ENCODE data around the gene CHMP4A. TPM values are rescaled to one million over a fixed set of nuclear protein-coding genes. Genes with fewer than 3 reads are reported as not detected.
A peak's percentile ranks its signal among the peaks of the same experiment; 100 is the strongest.

The CHMP4A gene
- total RNA-seq, 1 donor from 2014 or later = 27.7 TPM

DNA sequence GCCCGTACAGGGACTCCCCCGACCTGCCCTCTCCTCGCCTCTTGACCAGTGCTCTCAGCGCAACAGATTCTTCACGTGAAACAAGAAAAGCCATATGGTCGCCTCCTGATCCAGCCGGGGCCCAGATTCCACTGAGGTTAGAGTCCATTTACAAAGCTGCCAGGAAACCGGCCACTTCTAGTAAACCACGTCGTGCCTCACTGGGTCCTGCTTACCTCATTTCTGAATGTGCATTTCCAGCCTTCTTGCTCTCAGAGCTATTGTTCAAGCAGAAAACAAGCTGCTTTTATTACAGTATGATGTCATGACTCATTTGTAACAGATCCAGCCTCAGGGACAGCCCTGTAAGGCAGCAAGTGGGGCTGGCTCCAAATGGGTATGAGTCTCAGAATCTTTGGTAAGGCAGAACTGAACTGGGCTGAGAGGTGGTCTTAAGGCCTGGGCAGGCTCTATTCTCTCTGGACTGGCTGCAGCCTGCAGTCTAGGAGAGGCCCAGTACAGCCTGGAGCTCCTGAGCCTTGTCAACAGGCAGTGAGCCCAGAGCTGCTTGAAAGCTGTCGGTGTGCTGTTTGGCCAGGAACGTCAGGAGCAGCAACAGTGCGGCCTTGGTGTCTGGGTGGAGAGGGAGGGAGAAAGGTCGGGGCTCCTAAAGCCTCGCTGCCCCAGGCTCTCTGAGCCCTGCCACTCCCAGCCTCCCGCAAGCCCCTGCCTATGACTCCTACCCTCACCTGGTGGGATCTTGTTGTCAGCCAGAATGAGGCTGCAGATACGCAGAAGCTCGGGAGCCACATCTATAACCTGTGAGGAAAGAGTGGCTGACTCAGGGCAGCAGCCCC lies 33.1 kb downstream of the CHMP4A start:
- DNase-seq (ENCODE audit: low read depth, low spot score) = peak; percentile 29

DNA sequence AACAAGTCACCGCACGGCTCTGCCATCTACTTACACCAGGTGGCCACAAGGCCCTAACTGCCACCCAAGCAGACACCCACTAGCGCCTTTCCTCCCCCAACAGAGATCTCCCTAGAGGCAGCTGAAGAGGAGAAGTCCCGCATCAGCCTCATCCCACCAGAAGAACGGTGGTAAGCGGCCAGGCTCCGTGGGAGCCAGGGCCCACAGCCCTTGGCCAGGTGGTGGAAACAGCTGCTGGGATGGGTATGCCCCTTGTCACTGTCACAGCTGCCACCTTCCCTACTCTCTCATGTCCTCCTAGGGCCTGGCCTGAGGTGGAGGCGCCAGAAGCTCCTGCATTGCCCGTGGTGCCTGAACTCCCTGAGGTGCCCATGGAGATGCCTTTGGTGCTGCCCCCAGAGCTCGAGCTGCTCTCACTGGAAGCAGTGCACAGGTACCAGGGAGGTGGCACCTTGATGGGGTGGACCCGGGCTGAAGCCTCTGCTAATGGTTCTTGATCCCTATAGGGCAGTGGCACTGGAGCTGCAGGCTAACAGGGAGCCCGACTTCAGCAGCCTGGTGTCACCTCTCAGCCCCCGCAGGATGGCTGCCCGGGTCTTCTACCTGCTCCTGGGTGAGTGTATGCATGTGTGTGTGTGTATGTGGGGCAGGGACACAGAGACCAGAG lies 33.9 kb downstream of the CHMP4A start:
- DNase-seq (ENCODE audit: low read depth, low spot score) = no peak

DNA sequence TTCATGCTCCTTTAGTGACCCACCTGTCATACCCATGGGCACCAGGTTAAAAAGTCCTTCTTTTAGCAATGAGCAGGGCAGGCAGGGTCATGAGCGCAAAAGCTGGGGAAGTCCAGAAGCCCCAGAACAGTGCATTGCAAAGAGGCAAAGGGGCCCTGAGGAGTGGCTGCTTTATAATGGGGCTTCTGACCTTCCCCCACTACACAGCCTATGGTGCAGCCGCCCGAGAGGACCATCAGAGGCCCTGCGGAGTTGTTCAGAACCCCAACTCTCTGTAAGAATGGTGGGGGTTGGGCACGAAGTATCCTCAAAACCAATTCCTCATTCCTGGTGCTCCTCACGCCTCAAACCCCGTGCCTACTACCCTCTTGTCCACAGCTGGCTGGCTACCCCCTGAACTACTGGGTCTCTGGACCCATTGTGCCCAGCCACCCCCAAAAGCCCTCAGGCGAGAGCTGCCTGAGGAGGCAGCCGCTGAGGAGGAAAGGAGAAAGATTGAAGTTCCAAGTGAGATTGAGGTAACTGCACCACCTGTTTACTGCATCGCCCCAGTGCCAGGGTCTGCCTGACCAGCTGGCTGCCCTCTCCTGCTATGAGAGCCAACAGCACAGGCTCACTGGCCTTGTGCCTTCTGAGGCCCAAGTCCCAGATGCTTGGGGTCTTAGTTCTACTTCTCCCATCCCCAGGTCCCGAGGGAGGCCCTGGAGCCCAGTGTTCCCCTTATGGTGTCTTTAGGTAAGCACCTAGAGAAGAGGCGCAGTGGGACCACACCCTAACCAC lies 34.7 kb downstream of the CHMP4A start:
- no peak for DNase-seq (ENCODE audit: low read depth, low spot score)

DNA sequence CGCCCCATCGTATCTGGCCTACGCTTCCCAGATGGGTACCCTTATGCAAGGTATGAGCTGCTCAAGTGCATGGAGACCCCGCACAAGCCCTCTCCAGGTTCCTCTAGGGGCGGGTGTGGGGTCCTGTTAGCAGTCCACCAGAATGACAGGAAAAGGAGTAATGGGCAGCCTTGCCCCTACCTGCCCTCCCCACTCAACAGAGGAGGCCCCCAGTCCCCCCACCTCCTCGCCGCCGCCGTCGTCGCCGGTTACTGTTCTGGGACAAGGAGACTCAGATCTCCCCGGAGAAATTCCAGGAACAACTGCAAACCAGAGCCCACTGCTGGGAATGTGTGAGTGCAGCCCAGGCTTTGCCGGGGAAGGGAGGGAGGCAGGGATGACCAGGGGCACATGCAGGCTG lies 35.4 kb downstream of the CHMP4A start:
- DNase-seq (ENCODE audit: low read depth, low spot score) = no peak

DNA sequence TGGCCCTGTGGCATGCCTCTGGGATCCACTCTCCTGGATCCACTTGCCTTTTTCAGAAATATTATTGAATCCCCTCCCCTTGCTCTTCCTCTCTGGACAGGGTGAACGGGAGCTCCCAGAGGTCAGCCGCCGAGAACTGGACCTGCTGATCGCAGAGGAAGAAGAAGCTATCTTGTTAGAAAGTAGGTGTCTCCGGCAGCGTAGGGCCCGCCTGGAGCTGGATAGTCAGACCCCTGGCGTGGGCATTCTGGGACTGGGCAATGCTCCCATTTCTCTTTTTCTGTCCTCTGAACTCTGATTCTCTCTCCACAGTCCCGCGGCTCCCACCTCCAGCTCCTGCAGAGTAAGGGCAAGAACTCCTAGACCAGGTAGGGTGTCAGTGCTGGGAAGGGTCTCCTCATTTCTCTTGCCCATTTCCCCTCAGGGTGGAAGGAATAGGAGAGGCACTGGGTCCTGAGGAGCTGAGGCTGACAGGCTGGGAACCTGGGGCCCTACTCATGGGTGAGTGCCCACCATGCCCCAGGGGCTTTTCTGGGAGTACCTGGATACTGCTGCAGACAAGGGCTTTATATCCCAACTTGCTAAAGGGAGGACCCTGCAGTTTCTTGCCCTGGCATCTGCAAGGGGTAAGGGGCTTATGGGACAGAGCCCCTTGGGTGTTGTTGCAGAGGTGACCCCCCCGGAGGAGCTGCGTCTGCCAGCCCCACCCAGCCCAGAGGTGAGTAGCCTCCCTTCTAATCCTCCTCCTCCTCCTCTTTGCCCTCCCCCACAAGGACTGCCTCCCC lies 36.1 kb downstream of the CHMP4A start:
- no peak for DNase-seq (ENCODE audit: low read depth, low spot score)

DNA sequence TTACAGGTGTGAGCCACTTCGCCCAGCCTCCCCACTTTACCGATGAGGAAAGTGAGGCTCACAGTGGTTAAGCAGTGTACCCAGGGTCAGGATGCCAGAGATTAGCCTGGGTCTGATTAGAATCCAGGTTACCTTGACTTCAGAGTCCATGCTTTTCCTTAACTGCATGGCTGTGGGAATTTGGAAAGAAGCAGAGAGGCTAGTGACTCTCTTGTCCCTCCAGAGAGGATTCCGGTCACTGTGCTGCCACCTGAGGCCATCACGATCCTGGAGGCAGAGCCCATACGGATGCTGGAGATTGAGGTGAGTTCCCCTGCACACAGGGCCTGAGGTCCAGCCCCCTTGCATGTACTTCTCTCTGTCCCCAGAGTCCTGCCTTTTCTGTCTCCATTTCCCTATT lies 36.7 kb downstream of the CHMP4A start:
- no peak for DNase-seq (ENCODE audit: low read depth, low spot score)

DNA sequence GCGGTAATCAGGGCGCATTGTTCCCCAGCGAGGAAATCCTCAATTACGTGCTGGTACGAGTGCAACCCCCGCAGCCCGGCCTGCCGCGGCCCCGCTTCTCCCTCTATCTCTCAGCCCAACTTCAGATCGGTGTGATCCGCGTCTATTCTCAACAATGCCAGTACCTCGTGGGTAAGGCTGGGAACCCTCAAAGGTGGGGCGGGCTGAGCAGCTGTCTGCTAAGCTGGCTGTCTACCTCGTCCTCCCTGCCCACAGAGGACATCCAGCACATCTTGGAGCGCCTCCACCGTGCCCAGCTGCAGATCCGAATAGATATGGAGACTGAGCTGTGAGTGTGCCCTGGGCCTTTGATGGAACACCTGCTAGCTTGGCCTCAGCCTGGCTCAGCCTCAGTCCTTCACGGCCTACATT lies 40.4 kb downstream of the CHMP4A start:
- DNase-seq (ENCODE audit: low read depth, low spot score) = no peak

DNA sequence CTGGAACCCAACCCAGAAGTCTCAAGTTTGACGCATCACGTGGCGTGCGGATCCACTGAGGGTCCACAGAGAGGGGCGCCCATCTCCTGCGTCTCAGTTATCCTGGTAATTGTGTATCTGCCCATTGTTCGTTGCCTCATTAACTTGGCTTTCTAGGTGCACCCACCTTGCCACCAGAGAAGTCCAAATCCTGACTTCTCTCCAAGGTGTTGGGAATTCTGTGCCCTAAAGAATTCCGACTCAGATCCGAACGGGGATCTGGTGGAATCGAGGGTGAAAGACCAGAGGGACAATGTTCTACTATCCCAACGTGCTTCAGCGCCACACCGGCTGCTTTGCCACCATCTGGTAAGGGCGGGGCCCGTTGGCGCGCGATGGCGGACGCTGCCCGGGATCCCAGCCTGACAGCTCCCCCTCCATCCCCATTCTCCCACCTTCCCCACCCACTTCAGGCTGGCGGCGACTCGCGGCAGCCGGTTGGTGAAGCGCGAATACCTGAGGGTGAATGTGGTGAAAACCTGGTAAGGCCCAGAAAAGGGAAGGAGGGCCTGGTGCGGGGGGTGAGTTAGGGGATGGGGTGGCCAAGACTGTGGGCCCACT lies 40.9 kb downstream of the CHMP4A start:
- DNase-seq (ENCODE audit: low read depth, low spot score) = no peak

DNA sequence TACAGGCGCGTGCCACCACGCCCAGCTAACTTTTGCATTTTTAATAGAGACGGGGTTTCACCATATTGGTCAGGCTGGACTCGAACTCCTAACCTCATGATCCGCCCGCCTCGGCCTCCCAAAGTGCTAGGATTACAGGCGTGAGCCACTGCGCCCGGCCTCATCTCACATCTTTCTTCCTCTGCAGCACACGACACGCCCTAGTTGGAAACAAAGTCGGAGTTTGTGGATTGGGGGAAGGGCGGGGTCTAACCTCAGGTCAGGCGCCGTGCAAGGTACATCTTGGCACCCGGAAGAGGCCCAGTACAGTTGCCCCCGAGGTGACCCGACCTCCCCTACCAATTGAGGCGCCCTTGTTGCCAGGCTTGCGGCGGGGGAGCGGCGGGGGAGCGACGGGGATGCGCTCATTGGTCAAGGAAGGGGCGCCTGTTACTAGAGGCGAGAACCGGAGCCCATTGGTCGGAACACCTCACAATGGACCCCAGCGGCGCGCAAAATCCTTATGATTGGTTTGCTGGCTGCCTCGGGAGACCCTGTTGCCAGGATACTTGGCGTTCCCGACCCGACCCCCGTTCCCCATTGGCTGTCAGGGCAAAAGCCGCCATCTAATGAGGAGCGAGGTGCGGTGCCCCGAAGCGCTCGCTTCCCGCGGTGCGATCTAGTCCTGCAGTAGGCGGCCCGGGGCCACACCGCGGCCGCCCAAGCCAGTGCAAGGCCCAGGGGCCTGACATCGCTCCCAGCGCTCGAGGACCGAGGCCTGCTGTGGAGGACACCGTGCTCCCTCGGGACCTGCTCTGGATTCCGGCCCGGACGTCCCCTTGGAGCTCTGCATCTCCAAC lies 41.6 kb downstream of the CHMP4A start, which contains the start of gene REC8:
Gene REC8, plus strand, starts transcription at position 659 of the 839 bp plus-strand sequence. CDS start 473 bp downstream, outside the sequence.
- DNase-seq (ENCODE audit: low read depth, low spot score) = no peak

DNA sequence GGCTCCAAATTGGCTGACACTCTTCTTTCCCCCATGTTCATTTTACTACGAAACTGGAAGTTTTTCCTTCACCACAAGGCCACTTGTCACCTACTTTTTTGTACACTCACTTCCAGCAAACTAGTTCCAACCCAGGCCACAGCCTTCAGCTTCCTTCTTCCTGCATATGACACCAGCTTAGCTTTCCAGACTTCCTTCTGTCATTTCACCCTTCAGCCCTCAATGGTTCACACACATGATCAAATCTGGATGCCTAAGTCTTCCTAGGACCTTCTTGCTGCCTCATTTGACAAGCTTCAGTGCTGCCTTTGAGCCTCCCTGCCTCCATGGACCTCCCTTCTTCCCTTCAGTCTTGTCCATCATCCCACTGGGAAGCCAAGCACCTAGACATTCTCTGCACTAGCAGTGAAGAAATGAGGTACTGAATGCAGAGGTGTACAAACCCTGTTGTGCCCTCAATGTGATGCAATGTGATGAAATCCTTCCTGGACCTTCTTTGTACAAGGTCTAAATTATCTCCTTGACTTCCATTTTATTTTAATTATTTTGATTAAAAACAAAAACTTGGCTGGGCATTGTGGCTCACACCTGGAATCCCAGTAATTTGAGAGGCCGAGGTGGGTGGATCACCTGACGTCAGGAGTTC lies 45.7 kb downstream of the CHMP4A start:
- no peak for DNase-seq (ENCODE audit: low read depth, low spot score)

DNA sequence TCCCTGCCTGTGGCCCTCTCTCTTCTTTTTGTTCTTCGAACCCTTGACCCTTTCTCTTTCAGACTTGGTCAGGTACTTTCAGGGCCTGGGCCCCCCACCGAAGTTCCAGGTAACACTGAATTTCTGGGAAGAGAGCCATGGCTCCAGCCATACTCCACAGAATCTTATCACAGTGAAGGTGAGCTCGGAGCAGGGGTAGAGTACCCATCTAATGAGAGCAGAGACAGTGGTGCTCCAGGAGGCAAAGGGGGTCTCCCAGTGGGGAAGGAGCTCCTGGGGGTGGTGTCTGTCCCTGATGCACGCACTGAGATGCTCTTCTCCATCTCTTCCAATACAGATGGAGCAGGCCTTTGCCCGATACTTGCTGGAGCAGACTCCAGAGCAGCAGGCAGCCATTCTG lies 47.5 kb downstream of the CHMP4A start:
- DNase-seq (ENCODE audit: low read depth, low spot score) = no peak

DNA sequence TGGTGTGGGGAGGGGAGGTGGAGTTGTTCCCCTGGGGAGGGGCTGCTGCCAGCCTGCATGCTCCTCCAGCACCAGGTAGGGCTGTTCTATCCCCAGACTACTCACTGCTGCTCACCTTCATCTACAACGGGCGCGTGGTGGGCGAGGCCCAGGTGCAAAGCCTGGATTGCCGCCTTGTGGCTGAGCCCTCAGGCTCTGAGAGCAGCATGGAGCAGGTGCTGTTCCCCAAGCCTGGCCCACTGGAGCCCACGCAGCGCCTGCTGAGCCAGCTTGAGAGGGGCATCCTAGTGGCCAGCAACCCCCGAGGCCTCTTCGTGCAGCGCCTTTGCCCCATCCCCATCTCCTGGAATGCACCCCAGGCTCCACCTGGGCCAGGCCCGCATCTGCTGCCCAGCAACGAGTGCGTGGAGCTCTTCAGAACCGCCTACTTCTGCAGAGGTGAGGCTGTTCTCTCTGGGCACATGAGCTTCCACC lies 48.7 kb downstream of the CHMP4A start:
- DNase-seq (ENCODE audit: low read depth, low spot score) = no peak

DNA sequence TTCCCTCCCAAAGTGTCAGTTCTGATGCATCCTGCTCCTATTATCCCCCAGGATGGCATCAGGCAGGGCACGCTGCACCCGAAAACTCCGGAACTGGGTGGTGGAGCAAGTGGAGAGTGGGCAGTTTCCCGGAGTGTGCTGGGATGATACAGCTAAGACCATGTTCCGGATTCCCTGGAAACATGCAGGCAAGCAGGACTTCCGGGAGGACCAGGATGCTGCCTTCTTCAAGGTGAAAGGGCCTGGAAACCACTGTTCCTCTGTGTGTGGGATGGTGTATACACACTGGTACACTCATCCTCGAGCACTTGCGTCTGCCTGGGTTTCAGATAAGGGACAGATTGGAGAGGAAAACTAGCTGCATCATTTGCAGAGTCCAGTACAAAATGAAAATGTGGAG lies 51.2 kb downstream of the CHMP4A start:
- DNase-seq (ENCODE audit: low read depth, low spot score) = no peak

DNA sequence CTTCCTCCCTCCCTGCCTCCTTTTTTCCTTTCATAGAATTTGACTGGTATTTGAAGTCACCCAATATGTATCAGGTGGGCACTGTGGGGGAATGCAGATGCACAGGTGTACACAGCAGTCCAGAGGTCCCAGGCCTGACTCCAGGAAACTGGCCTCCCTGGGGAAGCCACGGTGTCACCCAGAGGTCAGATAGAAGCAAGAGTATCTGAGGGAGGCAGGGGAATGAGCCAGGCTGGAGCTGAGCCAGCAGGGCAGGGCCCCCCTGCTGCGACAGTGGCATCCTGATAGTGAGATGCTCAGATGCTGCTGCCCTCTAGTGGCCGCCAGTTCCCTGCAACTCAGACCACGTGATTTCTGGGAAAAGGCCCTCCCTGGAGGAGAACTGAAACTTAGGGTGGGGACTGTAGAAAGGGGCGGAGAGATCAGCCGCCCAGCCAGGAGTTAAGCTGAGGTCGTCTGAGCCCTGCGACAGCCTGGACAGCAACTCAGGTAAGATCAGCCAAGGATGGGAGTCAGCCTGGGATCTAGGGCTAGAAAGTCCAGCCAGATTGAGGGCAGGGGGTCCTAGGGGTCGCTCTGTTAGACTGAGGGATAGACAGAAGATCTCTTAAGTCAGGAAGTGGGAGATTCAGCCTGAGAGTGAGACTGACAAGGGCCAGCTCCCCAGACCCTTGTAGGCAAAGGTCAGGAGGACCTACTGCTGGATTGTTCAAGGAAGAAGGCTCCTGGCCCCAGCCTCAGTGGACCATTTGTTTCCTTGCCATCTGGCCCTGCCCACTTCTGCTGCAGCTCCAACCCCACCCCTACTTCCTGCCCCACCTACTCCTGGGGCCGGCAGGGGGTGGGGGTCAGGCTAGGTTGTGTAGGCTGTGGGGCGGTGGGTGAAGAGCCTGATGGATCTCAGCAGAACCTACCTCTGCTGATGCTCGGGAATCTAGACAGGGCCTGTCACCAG lies 52.2 kb downstream of the CHMP4A start, which contains the start of gene IRF9:
Gene IRF9, plus strand, starts transcription at position 416 of the 955 bp plus-strand sequence. CDS start 880 bp downstream, outside the sequence.
- peak; percentile 80 for DNase-seq (ENCODE audit: low read depth, low spot score)

DNA sequence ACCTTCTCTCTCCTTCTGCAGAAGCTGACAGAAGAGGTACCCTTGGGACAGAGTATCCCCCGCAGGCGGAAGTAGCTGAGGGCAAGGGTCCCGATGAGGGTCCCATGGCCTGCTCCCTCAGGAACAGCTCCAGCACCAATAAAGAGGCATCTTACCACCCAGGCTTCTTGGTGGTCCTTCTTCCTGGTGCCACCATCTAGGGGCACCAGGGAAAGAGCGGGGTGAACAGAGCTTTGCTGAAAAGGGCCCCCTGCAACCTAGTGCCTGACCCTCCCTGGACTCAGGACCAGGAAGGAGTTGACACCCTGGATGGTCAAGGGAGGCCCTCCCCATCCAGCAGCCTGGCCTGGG lies 52.8 kb downstream of the CHMP4A start:
- no peak for DNase-seq (ENCODE audit: low read depth, low spot score)

DNA sequence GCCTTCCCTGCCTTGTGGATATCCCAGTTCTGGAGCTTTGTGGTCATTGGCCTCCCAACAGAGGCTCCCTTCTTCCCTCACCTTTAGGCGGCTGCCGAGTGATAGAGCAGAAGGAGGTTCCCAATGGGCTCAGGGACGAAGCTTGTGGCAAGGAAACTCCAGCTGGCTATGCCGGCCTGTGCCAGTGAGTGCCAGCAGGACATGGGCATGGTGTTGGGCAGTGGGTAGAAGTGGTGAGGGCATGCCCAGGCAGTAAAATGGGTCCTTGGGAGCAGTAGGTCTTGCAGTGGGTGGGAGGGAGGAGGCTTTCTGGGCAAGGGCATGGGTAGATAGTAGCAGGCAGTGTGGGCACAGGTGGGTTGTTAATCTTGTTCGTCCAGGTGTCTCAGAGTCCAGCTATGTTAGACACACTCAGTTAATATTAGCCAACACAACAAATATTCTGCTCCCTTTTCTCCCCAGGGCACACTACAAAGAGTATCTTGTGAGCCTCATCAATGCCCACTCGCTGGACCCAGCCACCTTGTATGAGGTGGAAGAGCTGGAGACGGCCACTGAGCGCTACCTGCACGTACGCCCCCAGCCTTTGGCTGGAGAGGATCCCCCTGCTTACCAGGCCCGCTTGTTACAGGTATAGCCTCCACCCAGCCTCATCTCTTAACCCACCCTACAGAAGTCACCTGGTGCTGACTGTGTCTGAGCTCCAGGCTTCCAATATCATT lies 53.4 kb downstream of the CHMP4A start:
- DNase-seq (ENCODE audit: low read depth, low spot score) = no peak

Data from pulmonary artery endothelial cell (primary cell).